Parathyroid adenoma (tissue), 2 donors: Measurements from ENCODE around the gene PARVB.

Experiments used
- H2AFZ ChIP-seq: fragments of 300-600 bp; sonication (generic); one replicate; pipeline ENCODE4 v1.7.0; 2017; ENCODE audit warnings: antibody characterized with exemption, mild to moderate bottlenecking
- H3K27ac ChIP-seq: fragments of 300-600 bp; sonication (generic); one replicate; pipeline ENCODE4 v1.7.0; 2017
- H3K27me3 ChIP-seq: fragments of 300-600 bp; sonication (generic); one replicate; pipeline ENCODE4 v1.7.0; 2017; ENCODE audit warnings: low read length; ENCODE audit not compliant: control insufficient read depth, insufficient read depth
- H3K36me3 ChIP-seq: fragments of 300-600 bp; sonication (generic); one replicate; pipeline ENCODE4 v1.7.0; 2017; ENCODE audit warnings: low read length; ENCODE audit not compliant: control insufficient read depth, insufficient read depth
- H3K4me1 ChIP-seq: fragments of 300-600 bp; sonication (generic); one replicate; pipeline ENCODE4 v1.7.0; 2017; ENCODE audit warnings: control low read depth
- H3K4me2 ChIP-seq: fragments of 300-600 bp; sonication (generic); one replicate; pipeline ENCODE4 v1.7.0; 2017; ENCODE audit warnings: low read length
- H3K4me3 ChIP-seq: fragments of 300-600 bp; sonication (generic); one replicate; pipeline ENCODE4 v1.7.0; 2017; ENCODE audit warnings: low read depth, low read length
- H3K79me2 ChIP-seq: fragments of 300-600 bp; sonication (generic); one replicate; pipeline ENCODE4 v1.7.0; 2017; ENCODE audit warnings: control low read depth
- H3K9ac ChIP-seq: fragments of 300-600 bp; sonication (generic); one replicate; pipeline ENCODE4 v1.7.0; 2017; ENCODE audit warnings: mild to moderate bottlenecking
- H3K9me3 ChIP-seq: fragments of 300-600 bp; sonication (generic); one replicate; pipeline ENCODE4 v1.7.0; 2017; ENCODE audit warnings: low read length; ENCODE audit not compliant: control insufficient read depth
- TF ChIP-seq, protein P1 (sequence below): fragments of 300-600 bp; sonication (generic); IDR thresholded peaks from one replicate; pipeline ENCODE4 v1.7.0; 2017; ENCODE audit warnings: antibody characterized with exemption, mild to moderate bottlenecking
- donor health status: primary hyperparathyroidism.

Gene PARVB

DNA sequence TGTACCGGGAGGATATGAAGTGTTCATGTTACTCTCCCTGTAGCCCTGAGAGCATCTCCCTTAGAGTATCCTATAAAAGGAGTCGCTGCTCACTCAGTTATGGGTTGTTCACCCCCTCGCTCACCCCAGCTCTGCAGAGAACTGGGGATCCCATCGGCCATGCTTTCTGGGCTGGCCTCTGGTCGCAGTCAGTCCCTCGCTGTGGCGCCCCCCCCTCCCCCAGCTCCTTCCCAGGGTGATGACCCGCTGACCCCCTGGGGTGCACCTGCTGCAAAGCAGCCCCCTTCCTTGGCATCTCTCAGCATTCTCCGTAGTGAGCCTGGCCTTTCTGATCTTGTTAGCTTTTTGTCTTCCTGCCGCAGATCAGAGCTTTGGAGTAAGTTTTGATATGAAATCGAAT is 146.4 kb downstream of the PARVB start:
- no peaks in the 10 kb centered on the region for H3K27me3 ChIP-seq
- TF ChIP-seq, protein P1, sequence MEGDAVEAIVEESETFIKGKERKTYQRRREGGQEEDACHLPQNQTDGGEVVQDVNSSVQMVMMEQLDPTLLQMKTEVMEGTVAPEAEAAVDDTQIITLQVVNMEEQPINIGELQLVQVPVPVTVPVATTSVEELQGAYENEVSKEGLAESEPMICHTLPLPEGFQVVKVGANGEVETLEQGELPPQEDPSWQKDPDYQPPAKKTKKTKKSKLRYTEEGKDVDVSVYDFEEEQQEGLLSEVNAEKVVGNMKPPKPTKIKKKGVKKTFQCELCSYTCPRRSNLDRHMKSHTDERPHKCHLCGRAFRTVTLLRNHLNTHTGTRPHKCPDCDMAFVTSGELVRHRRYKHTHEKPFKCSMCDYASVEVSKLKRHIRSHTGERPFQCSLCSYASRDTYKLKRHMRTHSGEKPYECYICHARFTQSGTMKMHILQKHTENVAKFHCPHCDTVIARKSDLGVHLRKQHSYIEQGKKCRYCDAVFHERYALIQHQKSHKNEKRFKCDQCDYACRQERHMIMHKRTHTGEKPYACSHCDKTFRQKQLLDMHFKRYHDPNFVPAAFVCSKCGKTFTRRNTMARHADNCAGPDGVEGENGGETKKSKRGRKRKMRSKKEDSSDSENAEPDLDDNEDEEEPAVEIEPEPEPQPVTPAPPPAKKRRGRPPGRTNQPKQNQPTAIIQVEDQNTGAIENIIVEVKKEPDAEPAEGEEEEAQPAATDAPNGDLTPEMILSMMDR: no peak
- no peak overlapping the region for H3K27ac ChIP-seq
- H3K9ac ChIP-seq: no peak overlapping the region
- no peak overlapping the region for H3K4me2 ChIP-seq
- no peaks in the 10 kb centered on the region for H3K36me3 ChIP-seq
- H3K4me1 ChIP-seq: no peaks in the 10 kb centered on the region
- H3K9me3 ChIP-seq: no peaks in the 10 kb centered on the region
- H2AFZ ChIP-seq: no peak overlapping the region
- H3K79me2 ChIP-seq: no peaks in the 10 kb centered on the region
- no peak overlapping the region for H3K4me3 ChIP-seq

DNA sequence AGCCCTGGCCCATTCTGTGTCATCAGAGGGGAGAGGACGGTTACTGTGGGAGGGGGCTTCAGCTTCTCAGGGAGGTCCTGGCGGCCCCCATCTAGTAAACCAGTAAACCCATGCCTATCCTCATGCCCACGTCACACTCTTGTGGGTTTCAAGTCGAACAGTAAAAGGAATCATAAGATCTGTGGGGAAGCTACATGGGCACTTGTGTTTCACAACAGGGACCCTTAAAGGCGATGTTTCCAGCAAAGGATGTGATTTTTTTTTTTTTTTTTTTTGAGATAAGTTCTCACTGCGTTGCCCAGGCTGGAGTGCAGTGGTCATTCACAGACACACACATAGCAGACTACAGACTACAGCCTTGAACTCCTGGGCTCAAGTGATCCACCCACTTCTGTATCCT is 147.5 kb downstream of the PARVB start:
- H3K9ac ChIP-seq: no peak overlapping the region
- H3K27ac ChIP-seq: no peak overlapping the region
- TF ChIP-seq, protein P1: no peak
- H3K79me2 ChIP-seq: no peaks in the 10 kb centered on the region
- no peaks in the 10 kb centered on the region for H3K36me3 ChIP-seq
- H2AFZ ChIP-seq: no peak overlapping the region
- no peak overlapping the region for H3K4me3 ChIP-seq
- no peak overlapping the region for H3K4me2 ChIP-seq
- H3K4me1 ChIP-seq: no peaks in the 10 kb centered on the region
- H3K27me3 ChIP-seq: no peaks in the 10 kb centered on the region
- no peaks in the 10 kb centered on the region for H3K9me3 ChIP-seq

- no peak overlapping the region for H3K4me3 ChIP-seq
- no peaks in the 10 kb centered on the region for H3K9me3 ChIP-seq
- no peak overlapping the region for H2AFZ ChIP-seq
- no peak overlapping the region for H3K9ac ChIP-seq
- no peaks in the 10 kb centered on the region for H3K4me1 ChIP-seq
- H3K4me2 ChIP-seq: no peak overlapping the region
- H3K36me3 ChIP-seq: no peaks in the 10 kb centered on the region
- TF ChIP-seq, protein P1: no peak
- no peak overlapping the region for H3K27ac ChIP-seq
- H3K79me2 ChIP-seq: no peaks in the 10 kb centered on the region
- H3K27me3 ChIP-seq: no peaks in the 10 kb centered on the region
Observed at GRCh38 chr22:44172370-44173108, 148.4 kb downstream of the PARVB start.

GRCh38 chr22:44173154-44173553 is 149.1 kb downstream of the PARVB start:
- Histone ChIP-seq H3K36me3 (no peaks in the 10 kb centered on the region), H2AFZ (no peak overlapping the region), H3K9me3 (no peaks in the 10 kb centered on the region), H3K9ac (no peak overlapping the region), H3K27ac (no peak overlapping the region), H3K79me2 (no peaks in the 10 kb centered on the region), H3K4me1 (no peaks in the 10 kb centered on the region), H3K4me2 (no peak overlapping the region), H3K27me3 (no peaks in the 10 kb centered on the region), H3K4me3 (no peak overlapping the region)
- TF ChIP-seq, protein P1: no peak

DNA sequence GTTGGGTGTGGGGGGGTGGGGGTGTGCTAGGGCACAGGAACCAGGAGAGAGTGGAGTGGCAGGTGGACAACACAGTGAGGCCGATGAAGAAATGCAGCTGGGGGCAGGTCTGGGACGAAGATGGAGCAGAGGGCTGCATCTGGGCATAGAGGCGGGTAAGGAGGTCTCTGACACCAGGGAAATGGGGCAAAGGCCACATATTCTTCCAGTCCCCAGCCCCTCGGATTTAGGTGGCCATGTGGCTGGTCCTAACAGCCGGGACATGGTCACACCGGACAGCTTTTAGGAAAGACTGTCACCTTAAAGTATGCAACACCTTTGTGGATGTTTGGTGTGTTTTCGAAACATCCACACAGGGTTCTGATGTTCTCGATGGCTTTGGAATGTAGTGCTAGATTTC is 151.6 kb downstream of the PARVB start:
- Histone ChIP-seq H3K27me3 (no peaks in the 10 kb centered on the region), H3K4me1 (no peaks in the 10 kb centered on the region), H3K4me3 (no peak overlapping the region), H3K27ac (no peak overlapping the region), H3K9me3 (no peaks in the 10 kb centered on the region), H3K4me2 (no peak overlapping the region), H3K9ac (no peak overlapping the region), H2AFZ (no peak overlapping the region), H3K79me2 (no peaks in the 10 kb centered on the region), H3K36me3 (no peaks in the 10 kb centered on the region)
- TF ChIP-seq, protein P1: no peak
